IMR-90 (cell line): ENCODE measurements around the gene IL1B. TPM values are rescaled to one million over a fixed set of nuclear protein-coding genes. Genes with fewer than 3 reads are reported as not detected.

Experiments
- ATAC-seq: fragments of 200-7000 bp; cut with Tn5 transposase; 2 replicates; pipeline ENCODE4 v1.9.1; 2020; ENCODE audit warnings: low read depth, mild to moderate bottlenecking, moderate library complexity
- BruUV-seq: library from RNA; stranded (reverse); fragments of 400-500 nt; replicated peaks from 2 replicates; lab custom pipeline; 2021; lab: Mats Ljungman, UMichigan
- CTCF ChIA-PET: fragments of 300-600 bp; formaldehyde crosslinking; extraction: SDS; loops from one replicate; lab custom pipeline; 2021; ENCODE audit warnings: antibody characterized with exemption; lab: Yijun Ruan, JAX
- POLR2A ChIA-PET: fragments of 300-600 bp; sonication (Branson Sonifier 250); formaldehyde crosslinking; loops from one replicate; lab custom pipeline; 2022; ENCODE audit warnings: antibody characterized with exemption; ENCODE audit not compliant: unreplicated experiment; lab: Charles Lee
- DNase-seq: peaks from one replicate; pipeline ENCODE4 v3.0.0; 2013
- H2AFZ ChIP-seq: replicated peaks from 2 replicates; pipeline ENCODE3; 2013; ENCODE audit warnings: low read length, mild to moderate bottlenecking; ENCODE audit not compliant: poor library complexity
- H2AK5ac ChIP-seq: 2 replicates; pipeline ENCODE4 v1.6.1; 2013; ENCODE audit warnings: low read depth, low read length, inconsistent platforms
- H2AK9ac ChIP-seq: replicated peaks from 2 replicates; pipeline ENCODE3; 2013; ENCODE audit warnings: mild to moderate bottlenecking, low read depth, low read length, moderate library complexity; ENCODE audit not compliant: poor library complexity
- H2BK120ac ChIP-seq: 2 replicates; pipeline ENCODE4 v1.6.1; 2013; ENCODE audit warnings: low read depth, low read length, inconsistent platforms
- H2BK15ac ChIP-seq: 3 replicates; pipeline ENCODE4 v1.6.1; 2013; ENCODE audit warnings: low read depth, low read length, inconsistent platforms
- H2BK20ac ChIP-seq: 2 replicates; pipeline ENCODE4 v1.6.1; 2013; ENCODE audit warnings: low read depth, mild to moderate bottlenecking, inconsistent platforms, low read length, moderate library complexity
- H2BK5ac ChIP-seq: 2 replicates; pipeline ENCODE4 v1.6.1; 2013; ENCODE audit warnings: mild to moderate bottlenecking, low read depth, low read length, inconsistent platforms; ENCODE audit not compliant: poor library complexity, severe bottlenecking
- H3K14ac ChIP-seq: replicated peaks from 2 replicates; pipeline ENCODE4 v1.6.1; 2013; ENCODE audit warnings: low read depth, low read length, inconsistent platforms
- H3K18ac ChIP-seq: 2 replicates; pipeline ENCODE4 v1.6.1; 2013; ENCODE audit warnings: low read depth, low read length, control low read depth
- H3K23ac ChIP-seq: 2 replicates; pipeline ENCODE4 v1.6.1; 2013; ENCODE audit warnings: low read depth, low read length, inconsistent platforms
- H3K27ac ChIP-seq: 2 replicates; pipeline ENCODE4 v1.5.1; 2013; ENCODE audit warnings: mild to moderate bottlenecking, control low read depth, low read length; ENCODE audit not compliant: insufficient read depth
- H3K27me3 ChIP-seq: 2 replicates; pipeline ENCODE4 v1.6.1; 2013; ENCODE audit warnings: low read length; ENCODE audit not compliant: control insufficient read depth, insufficient read depth
- H3K36me3 ChIP-seq: 2 replicates; pipeline ENCODE4 v1.6.1; 2013; ENCODE audit warnings: low read length, mixed read lengths; ENCODE audit not compliant: control insufficient read depth, insufficient read depth
- H3K4ac ChIP-seq: 2 replicates; pipeline ENCODE4 v1.6.1; 2013; ENCODE audit warnings: low read depth, low read length, inconsistent platforms
- H3K4me1 ChIP-seq: 2 replicates; pipeline ENCODE4 v1.6.1; 2013; ENCODE audit warnings: low read length, mixed read lengths; ENCODE audit not compliant: control insufficient read depth, insufficient read depth
- H3K4me2 ChIP-seq: 2 replicates; pipeline ENCODE4 v1.6.1; 2013; ENCODE audit warnings: low read depth, mild to moderate bottlenecking, control low read depth, low read length, moderate library complexity
- H3K4me3 ChIP-seq: 2 replicates; pipeline ENCODE4 v1.5.1; 2013; ENCODE audit warnings: low read depth, mild to moderate bottlenecking, control low read depth, low read length, moderate library complexity; ENCODE audit not compliant: insufficient read depth
- H3K56ac ChIP-seq: 2 replicates; pipeline ENCODE4 v1.6.1; 2013; ENCODE audit warnings: low read length, inconsistent platforms; ENCODE audit not compliant: insufficient read depth; ENCODE audit errors: extremely low read depth
- H3K79me1 ChIP-seq, 2 experiments: 2 replicates each; pipeline ENCODE4 v1.6.1; 2013; ENCODE audit warnings: low read length in 2 of 2, inconsistent platforms in 1 of 2, low read depth in 1 of 2
- H3K9ac ChIP-seq: 2 replicates; pipeline ENCODE4 v1.6.1; 2013; ENCODE audit warnings: low read depth, low read length, control low read depth
- H3K9me1 ChIP-seq: 2 replicates; pipeline ENCODE4 v1.6.1; 2013; ENCODE audit warnings: low read length, inconsistent platforms; ENCODE audit not compliant: insufficient read depth
- H3K9me3 ChIP-seq: 2 replicates; pipeline ENCODE4 v1.6.1; 2013; ENCODE audit warnings: low read length; ENCODE audit not compliant: control insufficient read depth, insufficient read depth
- H4K20me1 ChIP-seq: 2 replicates; pipeline ENCODE4 v1.6.1; 2013; ENCODE audit warnings: low read length, inconsistent platforms; ENCODE audit not compliant: insufficient read depth
- H4K5ac ChIP-seq: 2 replicates; pipeline ENCODE4 v1.6.1; 2013; ENCODE audit warnings: mild to moderate bottlenecking, low read depth, low read length, control low read depth
- H4K8ac ChIP-seq, 2 experiments: 2 replicates each; pipeline ENCODE4 v1.6.1; 2013; ENCODE audit warnings: low read depth in 2 of 2, low read length in 2 of 2, control low read depth in 1 of 2, inconsistent platforms in 1 of 2
- H4K91ac ChIP-seq: 2 replicates; pipeline ENCODE4 v1.6.1; 2013; ENCODE audit warnings: low read depth, low read length, inconsistent platforms; ENCODE audit not compliant: insufficient read depth
- SMC3 ChIP-seq: fragments of 150-350 bp; IDR thresholded peaks from 2 replicates; pipeline ENCODE4 v1.6.1; 2016; ENCODE audit warnings: low read depth, mild to moderate bottlenecking, antibody characterized with exemption, low read length, moderate library complexity
- WGBS, 2 experiments: methylation state at CpG; one replicate each; pipeline versions ENCODE4 v1.1.5 to v1.1.7; 2013; ENCODE audit warnings: missing lambda C conversion rate in 2 of 2; ENCODE audit not compliant: insufficient read length in 1 of 2; ENCODE audit errors: extremely low coverage in 2 of 2; 5-methylcytosine and 5-hydroxymethylcytosine counted together
- dilution Hi-C: fragments of 300-500 bp; cut with HindIII; formaldehyde crosslinking; loops from one replicate; pipeline ENCODE4 v1.14.3; 2018; ENCODE audit warnings: low sequenced_read_pairs; ENCODE audit not compliant: unreplicated experiment
- in situ Hi-C: fragments of 300-500 bp; cut with MboI; formaldehyde crosslinking; loops from 3 replicates; pipeline ENCODE4 v1.14.3; 2019; ENCODE audit warnings: low sequenced_read_pairs, inconsistent platforms, mixed read lengths
- intact Hi-C: fragments of 100-400 bp; cut with micrococcal nuclease; formaldehyde crosslinking; loops from 2 replicates; pipeline ENCODE4 v1.10.0; 2022
- polyA plus RNA-seq, 3 experiments: library from polyadenylated mRNA; depleted of rRNA; stranded (reverse); fragments of >200 nt; gene quantifications; 2 replicates each; pipeline ENCODE4 v1.2.3, GENCODE V29; 2012; ENCODE audit warnings: low replicate concordance in 1 of 3
- total RNA-seq: library from RNA; depleted of rRNA; stranded (reverse); fragments of >200 nt; gene quantifications from 2 replicates; pipeline ENCODE4 v1.2.3, GENCODE V29; 2012

The IL1B gene
- total and polyA plus RNA-seq, 2 of the 4 experiments (the other 2 are of a cell fraction): 3.0 to 4.4 TPM

- Histone ChIP-seq H3K4me3 (peak overlapping the region; percentile 18; the same call in 1 of the 2 replicates), H4K8ac (peak overlapping the region in 1 of 2 experiments; percentile 3; a peak in 2 of 4 replicates), H3K27ac (no peak overlapping the region), H3K23ac (peak overlapping the region; percentile 53; the same call in 1 of the 2 replicates), H2AK5ac (no peak overlapping the region), H3K4ac (peak overlapping the region; percentile 5; the same call in 1 of the 2 replicates), H3K4me1 (peaks cover 8% of the 10 kb centered on the region; the same call in 1 of the 2 replicates), H2BK20ac (no peak overlapping the region; the same call in 1 of the 2 replicates), H3K27me3 (no peaks in the 10 kb centered on the region), H3K9ac (peak overlapping the region; percentile 34; the same call in 1 of the 2 replicates), H2BK5ac (peak overlapping the region; percentile 37), H2AFZ (no peak overlapping the region), H3K56ac (no peak overlapping the region), H3K79me1 (peaks cover 0 to 5% of the 10 kb centered on the region in 2 experiments; a peak in 1 of 4 replicates), H3K36me3 (no peaks in the 10 kb centered on the region; the same call in 1 of the 2 replicates), H3K4me2 (peak overlapping the region; percentile 70), H4K5ac (no peak overlapping the region), H2BK120ac (peak overlapping the region; percentile 17; the same call in 1 of the 2 replicates), H3K18ac (peak overlapping the region; percentile 17; the same call in 1 of the 2 replicates), H3K9me3 (no peaks in the 10 kb centered on the region), H3K9me1 (peaks cover 4% of the 10 kb centered on the region; the same call in 1 of the 2 replicates), H2AK9ac (no peak overlapping the region), H4K20me1 (no peaks in the 10 kb centered on the region), H4K91ac (no peak overlapping the region), H3K14ac (peak overlapping the region; percentile 41), H2BK15ac (peak overlapping the region; percentile 23; the same call in 1 of the 3 replicates)
- ChIA-PET CTCF (no interaction called here), POLR2A (no interaction called here)
- TF ChIP-seq SMC3: no peak
- ATAC-seq (no peak), DNase-seq (no peak)
- BruUV-seq: no TSS peak
- WGBS, 2 experiments: no CpG with 5 or more reads among the region's 5 CpGs
- in situ Hi-C loops: no loop called here
- dilution Hi-C loops: no loop called here
- intact Hi-C loops: no loop called here
These were observed 417 bp downstream of the IL1B start for GRCh38 chr2:112836163-112836560.
